HCT116 (cell line): Measurements from ENCODE around the gene KDM2B. TPM values are rescaled to one million over a fixed set of nuclear protein-coding genes. Genes with fewer than 3 reads are reported as not detected.

Source experiments
- ATAC-seq: fragments of 200-7000 bp; cut with Tn5 transposase; 2 replicates; pipeline ENCODE4 v1.9.1; 2020; ENCODE audit warnings: mild to moderate bottlenecking, moderate library complexity
- BruUV-seq: library from RNA; stranded (reverse); fragments of 400-500 nt; replicated peaks from 2 replicates; lab custom pipeline; 2021; lab: Mats Ljungman, UMichigan
- CTCF ChIA-PET: fragments of 300-600 bp; sonication (Branson Sonifier 250); formaldehyde crosslinking; loops from one replicate; lab custom pipeline; 2021; ENCODE audit warnings: antibody characterized with exemption; lab: Charles Lee
- POLR2A ChIA-PET: fragments of 300-600, 350-600 bp; sonication (Branson Sonifier 250); formaldehyde crosslinking; loops from one replicate; lab custom pipeline; 2021; ENCODE audit warnings: antibody characterized with exemption; lab: Charles Lee
- RAD21 ChIA-PET, 2 experiments: fragments of 300-600 bp; sonication (Branson Sonifier 250); formaldehyde crosslinking; loops; one replicate each; lab custom pipeline; 2023; ENCODE audit warnings: low total read pairs in 2 of 2; ENCODE audit not compliant: uncharacterized antibody in 2 of 2, unreplicated experiment in 2 of 2, low non-redundant PET in 1 of 2; lab: Charles Lee
- DNase-seq: peaks from one replicate; pipeline ENCODE4 v3.0.0-alpha.2; 2010; ENCODE audit warnings: low read depth, low spot score
- H2AFZ ChIP-seq: fragments of 200-600 bp; shearing (Covaris generic), sonication (generic); 2 replicates; pipeline ENCODE4 v1.6.1; 2017; ENCODE audit warnings: low read depth, mixed run types, mixed read lengths, antibody characterized with exemption, low read length; ENCODE audit not compliant: poor library complexity, severe bottlenecking
- H3K27ac ChIP-seq: 2 replicates; pipeline ENCODE4 v1.5.1; 2012; ENCODE audit warnings: low read depth, low read length
- H3K27me3 ChIP-seq: fragments of 200-600 bp; sonication (generic); 2 replicates; pipeline ENCODE4 v1.6.1; 2016; ENCODE audit warnings: mixed run types, low read length, mixed read lengths; ENCODE audit not compliant: insufficient read depth
- H3K36me3 ChIP-seq, 2 experiments: fragments of 200-500 bp in 1 of 2; fragments of 200-600 bp in 1 of 2; sonication (Bioruptor generic) in 1 of 2; sonication (generic) in 1 of 2; 2 replicates each; pipeline versions ENCODE4 v1.5.1 to v1.6.1; 2014 to 2016; ENCODE audit warnings: low read length in 2 of 2, inconsistent platforms in 1 of 2, mixed read lengths in 1 of 2, mixed run types in 1 of 2; ENCODE audit not compliant: insufficient read depth in 2 of 2, control insufficient read depth in 1 of 2
- H3K4me1 ChIP-seq, 2 experiments: fragments of 200-600 bp in 1 of 2; sonication (generic) in 1 of 2; 2 replicates each; pipeline versions ENCODE4 v1.5.1 to v1.6.1; 2012 to 2017; ENCODE audit warnings: low read length in 2 of 2, inconsistent platforms in 1 of 2, mild to moderate bottlenecking in 1 of 2, mixed read lengths in 1 of 2, mixed run types in 1 of 2, moderate library complexity in 1 of 2; ENCODE audit not compliant: insufficient read depth in 2 of 2, control insufficient read depth in 1 of 2
- H3K4me2 ChIP-seq: fragments of 200-600 bp; sonication (generic); 2 replicates; pipeline ENCODE4 v1.6.1; 2017; ENCODE audit warnings: mixed run types, low read length, mixed read lengths
- H3K4me3 ChIP-seq, 2 experiments: fragments of 200-600 bp in 1 of 2; sonication (generic) in 1 of 2; replicated peaks in 1 of 2; 2 replicates each; pipeline ENCODE4 v1.5.1; 2011 to 2016; ENCODE audit warnings: low read length in 2 of 2, control low read depth in 1 of 2, low read depth in 1 of 2, mild to moderate bottlenecking in 1 of 2, mixed read lengths in 1 of 2, mixed run types in 1 of 2
- H3K79me2 ChIP-seq: fragments of 200-600 bp; sonication (generic); 2 replicates; pipeline ENCODE4 v1.6.1; 2017; ENCODE audit warnings: mild to moderate bottlenecking, mixed run types, low read length, moderate library complexity, mixed read lengths; ENCODE audit not compliant: insufficient read depth
- H3K9ac ChIP-seq: fragments of 200-600 bp; sonication (generic); 2 replicates; pipeline ENCODE4 v1.6.1; 2016; ENCODE audit warnings: low read length, mixed read lengths
- H3K9me2 ChIP-seq: fragments of 200-600 bp; sonication (generic), shearing (Covaris generic); 2 replicates; pipeline ENCODE4 v1.6.1; 2017; ENCODE audit warnings: mixed run types, mild to moderate bottlenecking, moderate library complexity; ENCODE audit not compliant: insufficient read depth
- H3K9me3 ChIP-seq, 2 experiments: fragments of 200-500 bp in 1 of 2; fragments of 200-600 bp in 1 of 2; sonication (Bioruptor generic) in 1 of 2; sonication (generic) in 1 of 2; 2 replicates each; pipeline ENCODE4 v1.6.1; 2014 to 2017; ENCODE audit warnings: low read length in 2 of 2, mixed read lengths in 2 of 2, inconsistent platforms in 1 of 2, low read depth in 1 of 2, mild to moderate bottlenecking in 1 of 2, mixed run types in 1 of 2, moderate library complexity in 1 of 2; ENCODE audit not compliant: control insufficient read depth in 1 of 2, insufficient read depth in 1 of 2
- H4K20me1 ChIP-seq: fragments of 200-600 bp; sonication (generic), shearing (Covaris generic); 2 replicates; pipeline ENCODE4 v1.6.1; 2017; ENCODE audit warnings: mixed run types, mild to moderate bottlenecking, moderate library complexity; ENCODE audit not compliant: insufficient read depth
- CBX3 ChIP-seq: IDR thresholded peaks from 2 replicates; pipeline ENCODE4 v1.6.1; 2012; ENCODE audit warnings: low read depth
- CTCF ChIP-seq, 3 experiments: fragments of 200-600 bp in 1 of 3; sonication (generic) in 1 of 3; IDR thresholded peaks in 2 of 3; conservative IDR thresholded peaks in 1 of 3; 2 replicates each; pipeline ENCODE4 v1.5.1; 2012 to 2017; ENCODE audit warnings: low read depth in 2 of 3, low read length in 2 of 3, antibody characterized with exemption in 1 of 3, borderline replicate concordance in 1 of 3, control low read depth in 1 of 3, mild to moderate bottlenecking in 1 of 3, mixed read lengths in 1 of 3, mixed run types in 1 of 3, moderate library complexity in 1 of 3; ENCODE audit not compliant: insufficient read depth in 1 of 3
- EGR1 ChIP-seq: IDR thresholded peaks from 2 replicates; pipeline ENCODE4 v1.6.1; 2012; ENCODE audit warnings: low read depth
- EZH2 ChIP-seq: fragments of 200-600 bp; sonication (generic); IDR thresholded peaks from 2 replicates; pipeline ENCODE4 v1.6.1; 2017; ENCODE audit warnings: antibody characterized with exemption, mixed run types
- JUND ChIP-seq: IDR thresholded peaks from 2 replicates; pipeline ENCODE4 v1.6.1; 2012
- RAD21 ChIP-seq: IDR thresholded peaks from 2 replicates; pipeline ENCODE4 v1.6.1; 2012; ENCODE audit warnings: low read depth, mild to moderate bottlenecking
- SP1 ChIP-seq: IDR thresholded peaks from 2 replicates; pipeline ENCODE4 v1.6.1; 2012; ENCODE audit warnings: low read depth
- ZFX ChIP-seq: fragments of 450-650 bp; IDR thresholded peaks from 2 replicates; pipeline ENCODE4 v1.6.1; 2017
- ZNF274 ChIP-seq: fragments of 200-500 bp; sonication (Bioruptor generic); IDR thresholded peaks from 2 replicates; pipeline ENCODE4 v1.6.1; 2014; ENCODE audit warnings: mild to moderate bottlenecking, low read depth, low read length, inconsistent platforms
- intact Hi-C: fragments of 100-400 bp; cut with micrococcal nuclease; formaldehyde crosslinking; loops from 2 replicates; pipeline ENCODE4 v1.10.0; 2022
- total RNA-seq: library from RNA; stranded (reverse); gene quantifications from one replicate; pipeline ENCODE4 v1.2.1, GENCODE V29; 2021; ENCODE audit not compliant: unreplicated experiment

The KDM2B gene
- total RNA-seq, 1 experiment from 2014 or later: 36.7 TPM

GRCh38 chr12:121628536-121628935, 47.7 kb upstream of the KDM2B start:
- Histone ChIP-seq H3K4me1 (peaks cover 30 to 49% of the 10 kb centered on the region in 2 experiments), H3K27me3 (no peaks in the 10 kb centered on the region), H3K4me3 (peak overlapping the region in 1 of 2 experiments; percentile 87; a peak in 3 of 4 replicates), H3K9me3 (no peaks in the 10 kb centered on the region), H3K9ac (peak overlapping the region; percentile 95), H3K79me2 (peaks cover 59% of the 10 kb centered on the region), H3K36me3 (no peaks in the 10 kb centered on the region), H2AFZ (no peak overlapping the region), H4K20me1 (no peaks in the 10 kb centered on the region), H3K27ac (peak overlapping the region; percentile 79), H3K4me2 (peak overlapping the region; percentile 96), H3K9me2 (no peaks in the 10 kb centered on the region)
- ChIA-PET CTCF (interaction anchor here (4.2 kb wide), 1 partner anchor 76 kb away, joined by 27 read pairs; no protein-coding TSS in a partner anchor), POLR2A (interaction anchor here (1.2 to 1.3 kb wide), 2 partner anchors 8 to 10 kb away, joined by 3 to 4 read pairs; no protein-coding TSS in a partner anchor), RAD21 (interaction anchor here in 1 of 2 experiments (0.6 kb wide), 1 partner anchor 89 kb away, joined by 3 read pairs; no protein-coding TSS in a partner anchor)
- ATAC-seq (no peak), DNase-seq (no peak)
- BruUV-seq: no TSS peak
- intact Hi-C loops: loop anchor here (5.0 kb wide), 2 partner anchors 34 to 126 kb away; no protein-coding TSS in a partner anchor
- TF ChIP-seq CTCF (IDR thresholded peaks at IDR 0.05 in 2 of 3, conservative IDR thresholded peaks at IDR 0.05 in 1 of 3; ENCODE audit: borderline replicate concordance in 1 of 3, insufficient read depth in 1 of 3, low read depth in 2 of 3, low read length in 2 of 3) (no peak), SP1 (no peak), ZFX (no peak), JUND (no peak)

GRCh38 chr12:121628037-121628436, 47.2 kb upstream of the KDM2B start:
- peak overlapping the region; percentile 95 for H3K9ac ChIP-seq
- no peak overlapping the region for H2AFZ ChIP-seq
- CTCF ChIA-PET: interaction anchor here (4.2 kb wide), 1 partner anchor 75 kb away, joined by 27 read pairs; no protein-coding TSS in a partner anchor
- intact Hi-C loops: loop anchor here (5.0 kb wide), 2 partner anchors 34 to 126 kb away; no protein-coding TSS in a partner anchor
- H3K4me3 ChIP-seq: peak overlapping the region; percentile 86 to 87
- peak overlapping the region; percentile 96 for H3K4me2 ChIP-seq
- no peaks in the 10 kb centered on the region for H3K9me3 ChIP-seq
- H3K4me1 ChIP-seq: peaks cover 30 to 49% of the 10 kb centered on the region in 2 experiments
- H3K27ac ChIP-seq: peak overlapping the region; percentile 79
- POLR2A ChIA-PET: interaction anchor here (1.3 kb wide), 1 partner anchor 9 kb away, joined by 3 read pairs; no protein-coding TSS in a partner anchor
- no peaks in the 10 kb centered on the region for H4K20me1 ChIP-seq
- peaks cover 56% of the 10 kb centered on the region for H3K79me2 ChIP-seq
- H3K36me3 ChIP-seq: no peaks in the 10 kb centered on the region
- BruUV-seq: no TSS peak
- no peaks in the 10 kb centered on the region for H3K27me3 ChIP-seq
- ATAC-seq (no peak), DNase-seq (no peak)
- no peaks in the 10 kb centered on the region for H3K9me2 ChIP-seq
- TF ChIP-seq EGR1: no peak
- TF ChIP-seq ZNF274: no peak
- TF ChIP-seq RAD21: no peak
- no peak for TF ChIP-seq CBX3
- no peak for TF ChIP-seq EZH2
- RAD21 ChIA-PET: interaction anchor here in 1 of 2 experiments (0.6 to 2.4 kb wide), 2 partner anchors 76 to 89 kb away, joined by 3 to 10 read pairs; no protein-coding TSS in a partner anchor
